RCC 7860 (cell line): ENCODE results near the gene PWWP2B.

Source experiments
- DNase-seq: peaks from one replicate; pipeline ENCODE4 v3.0.0-alpha.2; 2015; ENCODE audit warnings: low spot score
- FAIRE-seq: peaks from 2 replicates; lab custom pipeline; 2012; peaks lifted over from hg19 to GRCh38; lab: Jason Lieb, UNC

PWWP2B gene

GRCh38 chr10:132363376-132363775 lies 33.6 kb upstream of the PWWP2B start:
- no peak for FAIRE-seq
- no peak for DNase-seq

- FAIRE-seq: no peak
- no peak for DNase-seq
These were observed 32.9 kb upstream of the PWWP2B start for GRCh38 chr10:132363921-132364593.

GRCh38 chr10:132364594-132364970 lies 32.4 kb upstream of the PWWP2B start:
- no peak for DNase-seq
- FAIRE-seq: no peak

- DNase-seq (no peak), FAIRE-seq (no peak)
These were observed 31.9 kb upstream of the PWWP2B start for GRCh38 chr10:132365102-132365501.

GRCh38 chr10:132366006-132366405 lies 31.0 kb upstream of the PWWP2B start:
- no peak for DNase-seq
- FAIRE-seq: no peak

GRCh38 chr10:132366499-132366898 lies 30.5 kb upstream of the PWWP2B start:
- DNase-seq: no peak
- no peak for FAIRE-seq

- no peak for DNase-seq
- FAIRE-seq: no peak
These were observed 28.6 kb upstream of the PWWP2B start for GRCh38 chr10:132368391-132368790.

- no peak for DNase-seq
- FAIRE-seq: no peak
These were observed 27.9 kb upstream of the PWWP2B start for GRCh38 chr10:132368881-132369635.

- no peak for FAIRE-seq
- DNase-seq: no peak
These were observed 27.3 kb upstream of the PWWP2B start for GRCh38 chr10:132369636-132370185.

GRCh38 chr10:132370426-132371340 lies 26.3 kb upstream of the PWWP2B start:
- FAIRE-seq (no peak), DNase-seq (no peak)

- no peak for FAIRE-seq
- DNase-seq: no peak
These were observed 25.3 kb upstream of the PWWP2B start for GRCh38 chr10:132371641-132372081.

- FAIRE-seq: no peak
- no peak for DNase-seq
These were observed 24.4 kb upstream of the PWWP2B start for GRCh38 chr10:132372516-132373095.

GRCh38 chr10:132373241-132373955 lies 23.6 kb upstream of the PWWP2B start:
- no peak for DNase-seq

GRCh38 chr10:132374176-132374575 lies 22.8 kb upstream of the PWWP2B start:
- no peak for DNase-seq
- no peak for FAIRE-seq

More at GRCh38 chr10:132373241-132373955, 23.6 kb upstream of the PWWP2B start:
- FAIRE-seq: no peak

- FAIRE-seq (no peak), DNase-seq (no peak)
These were observed 22.4 kb upstream of the PWWP2B start for GRCh38 chr10:132374612-132375011.

GRCh38 chr10:132375116-132375794 lies 21.7 kb upstream of the PWWP2B start:
- no peak for FAIRE-seq
- DNase-seq: no peak

- FAIRE-seq (no peak), DNase-seq (no peak)
These were observed 21.2 kb upstream of the PWWP2B start for GRCh38 chr10:132375795-132376297.

GRCh38 chr10:132376394-132376851 lies 20.6 kb upstream of the PWWP2B start:
- FAIRE-seq: no peak
- DNase-seq: no peak

GRCh38 chr10:132377326-132377725 lies 19.7 kb upstream of the PWWP2B start:
- DNase-seq (no peak), FAIRE-seq (no peak)
